ENCODE results near the gene DGCR6.
"Not testable (repeated sequence)": the region's sequence is repeated elsewhere in the genome, so short reads cannot be mapped to it uniquely, and the experiment has no call there.

The DGCR6 gene

GRCh38 chr22:18952022-18952421 is 45.9 kb downstream of the DGCR6 start:
- peaks cover 4% of the 10 kb centered on the region; the same call in 1 of the 2 replicates for H3K4me1 ChIP-seq (ENCODE audit: insufficient read depth, low read length)
- no peak overlapping the region for H3K9ac ChIP-seq (ENCODE audit: low read depth, low read length)
- peaks cover 5% of the 10 kb centered on the region; the same call in 1 of the 2 replicates for H3K36me3 ChIP-seq (ENCODE audit: insufficient read depth, low read length)
- H3K9me3 ChIP-seq (ENCODE audit: control insufficient read depth, insufficient read depth, low read length): no peaks in the 10 kb centered on the region

GRCh38 chr22:18953128-18953527 is 47.0 kb downstream of the DGCR6 start:
- H3K9ac ChIP-seq (ENCODE audit: low read depth, low read length); H3K4me1 ChIP-seq (ENCODE audit: insufficient read depth, low read length); H3K36me3 ChIP-seq (ENCODE audit: insufficient read depth, low read length); H3K9me3 ChIP-seq (ENCODE audit: control insufficient read depth, insufficient read depth, low read length): not testable (repeated sequence)

GRCh38 chr22:18954303-18954989 is 48.3 kb downstream of the DGCR6 start:
- H3K4me1 ChIP-seq (ENCODE audit: insufficient read depth, low read length); H3K9ac ChIP-seq (ENCODE audit: low read depth, low read length); H3K36me3 ChIP-seq (ENCODE audit: insufficient read depth, low read length); H3K9me3 ChIP-seq (ENCODE audit: control insufficient read depth, insufficient read depth, low read length): not testable (repeated sequence)

- Histone ChIP-seq H3K4me1 (ENCODE audit: insufficient read depth, low read length) (peaks cover 4% of the 10 kb centered on the region; the same call in 1 of the 2 replicates), H3K36me3 (ENCODE audit: insufficient read depth, low read length) (no peaks in the 10 kb centered on the region), H3K9me3 (ENCODE audit: control insufficient read depth, insufficient read depth, low read length) (no peaks in the 10 kb centered on the region), H3K9ac (ENCODE audit: low read depth, low read length) (no peak overlapping the region)
Measured at GRCh38 chr22:18954990-18955571, 49.0 kb downstream of the DGCR6 start.

GRCh38 chr22:18955696-18956095 is 49.6 kb downstream of the DGCR6 start:
- Histone ChIP-seq H3K36me3 (ENCODE audit: insufficient read depth, low read length) (no peaks in the 10 kb centered on the region), H3K9ac (ENCODE audit: low read depth, low read length) (no peak overlapping the region), H3K9me3 (ENCODE audit: control insufficient read depth, insufficient read depth, low read length) (no peaks in the 10 kb centered on the region), H3K4me1 (ENCODE audit: insufficient read depth, low read length) (no peaks in the 10 kb centered on the region; the same call in 1 of the 2 replicates)

- not testable (repeated sequence) for H3K4me1 ChIP-seq (ENCODE audit: insufficient read depth, low read length); H3K9me3 ChIP-seq (ENCODE audit: control insufficient read depth, insufficient read depth, low read length); H3K36me3 ChIP-seq (ENCODE audit: insufficient read depth, low read length); H3K9ac ChIP-seq (ENCODE audit: low read depth, low read length)
Measured at GRCh38 chr22:18956121-18956895, 50.2 kb downstream of the DGCR6 start.

GRCh38 chr22:18956956-18957355 is 50.8 kb downstream of the DGCR6 start:
- not testable (repeated sequence) for H3K9me3 ChIP-seq (ENCODE audit: control insufficient read depth, insufficient read depth, low read length); H3K36me3 ChIP-seq (ENCODE audit: insufficient read depth, low read length); H3K9ac ChIP-seq (ENCODE audit: low read depth, low read length); H3K4me1 ChIP-seq (ENCODE audit: insufficient read depth, low read length)

GRCh38 chr22:18957621-18958320 is 51.7 kb downstream of the DGCR6 start:
- not testable (repeated sequence) for H3K36me3 ChIP-seq (ENCODE audit: insufficient read depth, low read length); H3K4me1 ChIP-seq (ENCODE audit: insufficient read depth, low read length); H3K9me3 ChIP-seq (ENCODE audit: control insufficient read depth, insufficient read depth, low read length); H3K9ac ChIP-seq (ENCODE audit: low read depth, low read length)

GRCh38 chr22:18958321-18958705 is 52.2 kb downstream of the DGCR6 start:
- not testable (repeated sequence) for H3K9me3 ChIP-seq (ENCODE audit: control insufficient read depth, insufficient read depth, low read length); H3K4me1 ChIP-seq (ENCODE audit: insufficient read depth, low read length); H3K36me3 ChIP-seq (ENCODE audit: insufficient read depth, low read length); H3K9ac ChIP-seq (ENCODE audit: low read depth, low read length)

- not testable (repeated sequence) for H3K9ac ChIP-seq (ENCODE audit: low read depth, low read length); H3K9me3 ChIP-seq (ENCODE audit: control insufficient read depth, insufficient read depth, low read length); H3K4me1 ChIP-seq (ENCODE audit: insufficient read depth, low read length); H3K36me3 ChIP-seq (ENCODE audit: insufficient read depth, low read length)
Measured at GRCh38 chr22:18958738-18959137, 52.6 kb downstream of the DGCR6 start.

- not testable (repeated sequence) for H3K36me3 ChIP-seq (ENCODE audit: insufficient read depth, low read length); H3K9me3 ChIP-seq (ENCODE audit: control insufficient read depth, insufficient read depth, low read length); H3K9ac ChIP-seq (ENCODE audit: low read depth, low read length); H3K4me1 ChIP-seq (ENCODE audit: insufficient read depth, low read length)
Measured at GRCh38 chr22:18959266-18959665, 53.1 kb downstream of the DGCR6 start.

- not testable (repeated sequence) for H3K36me3 ChIP-seq (ENCODE audit: insufficient read depth, low read length); H3K9me3 ChIP-seq (ENCODE audit: control insufficient read depth, insufficient read depth, low read length); H3K9ac ChIP-seq (ENCODE audit: low read depth, low read length); H3K4me1 ChIP-seq (ENCODE audit: insufficient read depth, low read length)
Measured at GRCh38 chr22:18959741-18960140, 53.6 kb downstream of the DGCR6 start.

GRCh38 chr22:18960166-18960820 is 54.2 kb downstream of the DGCR6 start:
- not testable (repeated sequence) for H3K9me3 ChIP-seq (ENCODE audit: control insufficient read depth, insufficient read depth, low read length); H3K36me3 ChIP-seq (ENCODE audit: insufficient read depth, low read length); H3K9ac ChIP-seq (ENCODE audit: low read depth, low read length); H3K4me1 ChIP-seq (ENCODE audit: insufficient read depth, low read length)

GRCh38 chr22:18961201-18961600 is 55.1 kb downstream of the DGCR6 start:
- not testable (repeated sequence) for H3K9me3 ChIP-seq (ENCODE audit: control insufficient read depth, insufficient read depth, low read length); H3K36me3 ChIP-seq (ENCODE audit: insufficient read depth, low read length); H3K9ac ChIP-seq (ENCODE audit: low read depth, low read length); H3K4me1 ChIP-seq (ENCODE audit: insufficient read depth, low read length)
